ENCODE data around the gene ZNF654. TPM values are rescaled to one million over a fixed set of nuclear protein-coding genes. Genes with fewer than 3 reads are reported as not detected.

Gene ZNF654
- total RNA-seq (2022; extraction: Qiagen RNA extraction): 3.4 to 4.4 TPM (median 3.8 TPM) in 5 replicates

GRCh38 chr3:88058581-88059379 lies at the start of gene ZNF654, which contains the start of gene CGGBP1:
TSS of gene ZNF654 (plus strand) at chr3:88059255. CDS start at chr3:88059320, 65 bp downstream.
TSS of gene CGGBP1 (minus strand) at chr3:88059005. CDS start at chr3:88055976, 3,029 bp downstream.

GRCh38 chr3:88149509-88150362 lies 90.7 kb downstream of the ZNF654 start, which contains the start of gene C3orf38:
TSS of gene C3orf38 (plus strand) at chr3:88149959. CDS start at chr3:88150053, 94 bp downstream.

Other genes starting within 250 kb of the ZNF654 start
- 36.0 to 39.3 TPM (median 38.1 TPM) in 5 replicates for gene CGGBP1, start 250 bp upstream of the ZNF654 start, total RNA-seq (2022; extraction: Qiagen RNA extraction)
- gene C3orf38, start 90.7 kb downstream of the ZNF654 start, total RNA-seq (2022; extraction: Qiagen RNA extraction): 15.9 to 21.7 TPM (median 17.0 TPM) in 5 replicates